GM12878 (cell line): ENCODE measurements around the gene CREB5. TPM values are rescaled to one million over a fixed set of nuclear protein-coding genes. Genes with fewer than 3 reads are reported as not detected.

Experiments
- ATAC-seq: fragments of 200-7000 bp; cut with Tn5 transposase; 3 replicates; pipeline ENCODE4 v1.9.1; 2020; ENCODE audit warnings: mild to moderate bottlenecking, moderate library complexity
- BruUV-seq: library from RNA; stranded (reverse); fragments of 400-500 nt; replicated peaks from 2 replicates; lab custom pipeline; 2021; lab: Mats Ljungman, UMichigan
- CTCF ChIA-PET: fragments of 300-600 bp; sonication (Branson Sonifier 250); formaldehyde crosslinking; extraction: SDS; loops from one replicate; lab custom pipeline; 2021; ENCODE audit warnings: inconsistent platforms; lab: Yijun Ruan, JAX
- POLR2A ChIA-PET: fragments of 350-600 bp; formaldehyde crosslinking; extraction: SDS; loops from one replicate; lab custom pipeline; 2021; ENCODE audit warnings: inconsistent platforms; lab: Charles Lee
- RAD21 ChIA-PET: fragments of 300-600 bp; sonication (Branson Sonifier 250); formaldehyde crosslinking; loops from one replicate; lab custom pipeline; 2023; ENCODE audit warnings: antibody characterized with exemption; ENCODE audit not compliant: unreplicated experiment; lab: Charles Lee
- SMC1A ChIA-PET: fragments of 300-600 bp; sonication (Branson Sonifier 250); formaldehyde crosslinking; loops from one replicate; lab custom pipeline; 2023; ENCODE audit not compliant: unreplicated experiment, uncharacterized antibody; lab: Charles Lee
- DNase-seq: peaks from one replicate; pipeline ENCODE4 v3.0.0-alpha.2; 2011; ENCODE audit warnings: low read depth, low spot score
- FAIRE-seq: peaks from 3 replicates; lab custom pipeline; 2011; peaks lifted over from hg19 to GRCh38; lab: Jason Lieb, UNC
- H2AFZ ChIP-seq: 2 replicates; pipeline ENCODE4 v1.6.0; 2011; ENCODE audit warnings: low read depth, low read length, control low read depth; ENCODE audit not compliant: control insufficient read depth
- H3K27ac ChIP-seq: 2 replicates; pipeline ENCODE4 v1.5.1; 2011; ENCODE audit warnings: control low read depth; ENCODE audit not compliant: control insufficient read depth, insufficient read depth
- H3K27me3 ChIP-seq, 2 experiments: replicated peaks in 1 of 2; 2 replicates each; pipeline versions ENCODE4 v1.6.0 to v1.6.1; 2011; ENCODE audit warnings: low read length in 1 of 2; ENCODE audit not compliant: control insufficient read depth in 2 of 2, insufficient read depth in 2 of 2
- H3K36me3 ChIP-seq, 2 experiments: 2 replicates each; pipeline ENCODE4 v1.5.1; 2011; ENCODE audit warnings: low read length in 1 of 2; ENCODE audit not compliant: control insufficient read depth in 2 of 2, insufficient read depth in 2 of 2
- H3K4me1 ChIP-seq: 2 replicates; pipeline ENCODE4 v1.6.1; 2011; ENCODE audit warnings: mild to moderate bottlenecking, low read length, moderate library complexity, mixed read lengths; ENCODE audit not compliant: control insufficient read depth, insufficient read depth
- H3K4me2 ChIP-seq: 2 replicates; pipeline ENCODE4 v1.6.0; 2011; ENCODE audit warnings: control low read depth; ENCODE audit not compliant: control insufficient read depth, insufficient read depth
- H3K4me3 ChIP-seq: fragments of 200-600 bp; sonication (generic); 2 replicates; pipeline ENCODE4 v1.5.1; 2016
- H3K79me2 ChIP-seq: 2 replicates; pipeline ENCODE4 v1.6.0; 2011; ENCODE audit warnings: low read length; ENCODE audit not compliant: control insufficient read depth, insufficient read depth
- H3K9ac ChIP-seq: 2 replicates; pipeline ENCODE4 v1.8.0; 2011; ENCODE audit warnings: low read length, control low read depth, mixed read lengths; ENCODE audit not compliant: control insufficient read depth, insufficient read depth
- H3K9me3 ChIP-seq: replicated peaks from 3 replicates; pipeline ENCODE4 v1.5.1; 2011; ENCODE audit warnings: mild to moderate bottlenecking, low read length; ENCODE audit not compliant: control insufficient read depth, insufficient read depth
- H4K20me1 ChIP-seq: 2 replicates; pipeline ENCODE4 v1.6.0; 2011; ENCODE audit not compliant: control insufficient read depth, insufficient read depth
- CHD1 ChIP-seq: IDR thresholded peaks from 2 replicates; pipeline ENCODE4 v1.6.1; 2012; ENCODE audit warnings: low read depth, low read length, improper control_type of control experiment
- POLR2AphosphoS5 ChIP-seq: IDR thresholded peaks from 2 replicates; pipeline ENCODE4 v1.6.1; 2011; ENCODE audit warnings: mild to moderate bottlenecking, low read length, inconsistent platforms
- RAD21 ChIP-seq: IDR thresholded peaks from 2 replicates; pipeline ENCODE4 v1.6.1; 2011; ENCODE audit warnings: mild to moderate bottlenecking, low read depth, low read length, moderate library complexity; ENCODE audit not compliant: insufficient read depth
- SIX5 ChIP-seq: IDR thresholded peaks from 2 replicates; pipeline ENCODE4 v1.6.1; 2011; ENCODE audit warnings: mild to moderate bottlenecking, low read depth, low read length, moderate library complexity; ENCODE audit not compliant: severe bottlenecking
- TCF7 ChIP-seq: IDR thresholded peaks from 2 replicates; pipeline ENCODE4 v1.6.1; 2014; ENCODE audit warnings: antibody characterized with exemption, borderline replicate concordance
- ZNF24 ChIP-seq: fragments of 450-650 bp; IDR thresholded peaks from 2 replicates; pipeline ENCODE4 v1.6.1; 2017; ENCODE audit warnings: antibody characterized with exemption, mild to moderate bottlenecking
- ZNF274 ChIP-seq: IDR thresholded peaks from one replicate; pipeline ENCODE4 v1.8.0; 2011; ENCODE audit not compliant: insufficient read length, insufficient read depth
- WGBS: methylation state at CpG from one replicate; pipeline ENCODE4 v1.1.6; 2016; ENCODE audit warnings: low lambda C conversion rate; ENCODE audit not compliant: insufficient replicate concordance, insufficient coverage; ENCODE audit errors: missing lambda C conversion rate; 5-methylcytosine and 5-hydroxymethylcytosine counted together
- in situ Hi-C: fragments of 300-500 bp; cut with MboI; formaldehyde crosslinking; loops from 9 replicates; pipeline ENCODE4 v1.14.3; 2018; ENCODE audit warnings: mixed read lengths
- intact Hi-C: fragments of 100-400 bp; cut with micrococcal nuclease; formaldehyde crosslinking; loops from one replicate; pipeline ENCODE4 v1.14.2; 2022; ENCODE audit not compliant: unreplicated experiment
- polyA plus RNA-seq, 11 experiments: library from polyadenylated mRNA; depleted of rRNA in 4 of 11; unstranded in 6 of 11; stranded (reverse) in 5 of 11; fragments of >200 nt; fragmentation: Nextera tagmentation in 4 of 11; fragmentation: Illumina TruSeq in 1 of 11; extraction: Ambion mirVana in 4 of 11; extraction: Trizol in 1 of 11; gene quantifications; 1 replicate in 1 of 11; 2 replicates in 10 of 11; pipeline versions ENCODE4 v1.2.1 to v1.2.3, GENCODE V29; 2011 to 2016; ENCODE audit warnings: inconsistent platforms in 2 of 11, missing spikeins in 2 of 11, low read depth in 1 of 11
- total RNA-seq, 4 experiments: library from RNA; depleted of rRNA in 3 of 4; stranded (reverse); fragments of >200 nt in 3 of 4; fragmentation: Illumina TruSeq in 1 of 4; extraction: Trizol in 1 of 4; gene quantifications; 2 replicates each; pipeline versions ENCODE4 v1.2.1 to v1.2.3, GENCODE V29; 2013 to 2021
- TF ChIP-seq, protein P1 (sequence below): IDR thresholded peaks from 2 replicates; pipeline ENCODE4 v1.6.1; 2011; ENCODE audit warnings: borderline replicate concordance, low read depth, mild to moderate bottlenecking, moderate library complexity, mixed read lengths, low read length; ENCODE audit not compliant: insufficient read depth; ENCODE audit errors: extremely low read length

CREB5 gene
- total and polyA plus RNA-seq, 10 of the 15 experiments (the other 5 are each of a cell fraction or from before 2014, with no cell fraction given) = 12.9 to 74.1 (median 53.0) TPM

DNA sequence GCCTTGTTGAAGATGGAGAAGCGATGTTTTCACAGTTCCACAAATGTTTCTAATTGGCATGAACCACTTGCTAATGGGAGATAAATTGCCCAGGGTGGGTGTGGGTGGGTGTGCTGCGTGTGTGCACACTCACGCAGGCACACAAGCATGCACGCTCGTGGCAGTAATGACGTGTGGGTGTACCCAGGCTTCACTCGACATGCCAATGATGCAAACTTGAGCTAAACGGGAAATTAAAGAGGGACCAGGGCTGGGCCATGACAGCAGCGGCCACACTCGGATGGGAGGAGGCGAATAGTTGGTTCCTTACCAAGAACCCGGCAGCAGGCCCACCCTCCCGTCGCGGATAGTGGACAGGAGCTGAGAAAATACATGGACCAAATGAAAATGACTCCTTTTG lies 386.0 kb downstream of the CREB5 start (continued):
- no peak for TF ChIP-seq POLR2AphosphoS5
- TF ChIP-seq ZNF274 = no peak
- no peak for TF ChIP-seq SIX5
- no peak for TF ChIP-seq TCF7
- no peak for TF ChIP-seq CHD1
- TF ChIP-seq RAD21 = no peak
- TF ChIP-seq, all 136 proteins: peak for 0

DNA sequence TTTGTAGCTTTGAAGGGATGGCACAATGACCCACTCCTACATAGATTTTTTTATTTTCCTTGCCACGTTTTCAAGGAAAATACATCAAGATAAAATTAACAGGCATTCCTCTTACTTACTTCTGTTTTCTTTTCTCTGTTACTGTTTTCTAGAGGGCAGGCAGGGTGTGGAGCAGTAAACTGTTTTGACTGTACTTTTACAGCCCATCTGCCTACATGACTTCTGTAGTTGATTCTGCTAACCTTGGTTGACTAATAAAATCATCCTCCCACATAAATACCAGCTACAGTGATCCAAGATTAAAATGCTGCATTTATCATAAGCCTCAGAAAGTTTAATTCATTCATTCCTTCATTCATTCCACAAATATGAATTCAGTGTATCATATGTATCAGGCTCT lies 387.3 kb downstream of the CREB5 start:
- no peaks in the 10 kb centered on the region for H3K9me3 ChIP-seq
- FAIRE-seq (no peak), DNase-seq (no peak), ATAC-seq (no peak)
- in situ Hi-C loops (no loop called here), intact Hi-C loops (no loop called here)
- no peak overlapping the region for H3K27ac ChIP-seq
- ChIA-PET CTCF (interaction anchor here (1.0 kb wide), 1 partner anchor 54 kb away, joined by 4 read pairs; no protein-coding TSS in a partner anchor), SMC1A (interaction anchor here (0.6 to 1.6 kb wide), 5 partner anchors 8 to 60 kb away, joined by 3 to 4 read pairs (median 3); no protein-coding TSS in a partner anchor), RAD21 (no interaction called here), POLR2A (no interaction called here)
- H3K4me2 ChIP-seq = no peak overlapping the region
- H3K27me3 ChIP-seq = no peaks in the 10 kb centered on the region
- 37% methylated on average over 1 of the region's 1 CpG for WGBS
- no peak overlapping the region for H3K4me3 ChIP-seq
- BruUV-seq = no TSS peak
- H3K9ac ChIP-seq = no peak overlapping the region
- H2AFZ ChIP-seq = no peak overlapping the region
- TF ChIP-seq, protein P1, sequence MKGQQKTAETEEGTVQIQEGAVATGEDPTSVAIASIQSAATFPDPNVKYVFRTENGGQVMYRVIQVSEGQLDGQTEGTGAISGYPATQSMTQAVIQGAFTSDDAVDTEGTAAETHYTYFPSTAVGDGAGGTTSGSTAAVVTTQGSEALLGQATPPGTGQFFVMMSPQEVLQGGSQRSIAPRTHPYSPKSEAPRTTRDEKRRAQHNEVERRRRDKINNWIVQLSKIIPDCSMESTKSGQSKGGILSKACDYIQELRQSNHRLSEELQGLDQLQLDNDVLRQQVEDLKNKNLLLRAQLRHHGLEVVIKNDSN = no peak
- TF ChIP-seq ZNF24 = peak; percentile 79
- H3K4me1 ChIP-seq = no peaks in the 10 kb centered on the region
- H3K36me3 ChIP-seq = peaks cover 0 to 6% of the 10 kb centered on the region in 2 experiments; a peak in 2 of 4 replicates
- no peaks in the 10 kb centered on the region for H4K20me1 ChIP-seq
- no peaks in the 10 kb centered on the region for H3K79me2 ChIP-seq
